Measurements from ENCODE around the gene VWF.

Gene VWF

GRCh38 chr12:5971194-5971850 lies 153.1 kb downstream of the VWF start:
- no peak for DNase-seq

- DNase-seq: no peak
Measured at GRCh38 chr12:5969974-5970690, 154.3 kb downstream of the VWF start.

- no peak for DNase-seq
Measured at GRCh38 chr12:5969156-5969973, 155.1 kb downstream of the VWF start.

GRCh38 chr12:5967645-5968415 lies 156.6 kb downstream of the VWF start:
- no peak for DNase-seq

- no peak for DNase-seq
Measured at GRCh38 chr12:5966486-5967095, 157.9 kb downstream of the VWF start.

GRCh38 chr12:5965950-5966383 lies 158.5 kb downstream of the VWF start:
- no peak for DNase-seq

- DNase-seq: no peak
Measured at GRCh38 chr12:5964913-5965900, 159.3 kb downstream of the VWF start.

GRCh38 chr12:5963515-5963914 lies 161.0 kb downstream of the VWF start:
- DNase-seq: no peak

- DNase-seq: no peak
Measured at GRCh38 chr12:5960783-5961182, 163.7 kb downstream of the VWF start.

- no peak for DNase-seq
Measured at GRCh38 chr12:5956987-5957386, 167.5 kb downstream of the VWF start.

GRCh38 chr12:5954661-5955060 lies 169.8 kb downstream of the VWF start:
- no peak for DNase-seq

- no peak for DNase-seq
Measured at GRCh38 chr12:5953835-5954586, 170.5 kb downstream of the VWF start.

GRCh38 chr12:5952031-5952430 lies 172.4 kb downstream of the VWF start:
- DNase-seq: no peak

GRCh38 chr12:5948696-5949095 lies 175.8 kb downstream of the VWF start:
- DNase-seq: no peak

- DNase-seq: no peak
Measured at GRCh38 chr12:5947006-5947405, 177.5 kb downstream of the VWF start.

GRCh38 chr12:5946388-5946787 lies 178.1 kb downstream of the VWF start:
- no peak for DNase-seq

- no peak for DNase-seq
Measured at GRCh38 chr12:5945071-5946008, 179.1 kb downstream of the VWF start, which contains the start of gene ANO2. ANO2 (minus strand) TSS chr12:5945259; CDS start chr12:5945217, 42 bp downstream.

GRCh38 chr12:5944688-5945070 lies 179.8 kb downstream of the VWF start:
- no peak for DNase-seq

- DNase-seq: no peak
Measured at GRCh38 chr12:5944053-5944452, 180.4 kb downstream of the VWF start.

Measured in NCI-H510A (cell line).